ENCODE results near the gene DUSP8.
"Not testable (repeated sequence)": the region's sequence is repeated elsewhere in the genome, so short reads cannot be mapped to it uniquely, and the experiment has no call there.

DUSP8 gene, protein sequence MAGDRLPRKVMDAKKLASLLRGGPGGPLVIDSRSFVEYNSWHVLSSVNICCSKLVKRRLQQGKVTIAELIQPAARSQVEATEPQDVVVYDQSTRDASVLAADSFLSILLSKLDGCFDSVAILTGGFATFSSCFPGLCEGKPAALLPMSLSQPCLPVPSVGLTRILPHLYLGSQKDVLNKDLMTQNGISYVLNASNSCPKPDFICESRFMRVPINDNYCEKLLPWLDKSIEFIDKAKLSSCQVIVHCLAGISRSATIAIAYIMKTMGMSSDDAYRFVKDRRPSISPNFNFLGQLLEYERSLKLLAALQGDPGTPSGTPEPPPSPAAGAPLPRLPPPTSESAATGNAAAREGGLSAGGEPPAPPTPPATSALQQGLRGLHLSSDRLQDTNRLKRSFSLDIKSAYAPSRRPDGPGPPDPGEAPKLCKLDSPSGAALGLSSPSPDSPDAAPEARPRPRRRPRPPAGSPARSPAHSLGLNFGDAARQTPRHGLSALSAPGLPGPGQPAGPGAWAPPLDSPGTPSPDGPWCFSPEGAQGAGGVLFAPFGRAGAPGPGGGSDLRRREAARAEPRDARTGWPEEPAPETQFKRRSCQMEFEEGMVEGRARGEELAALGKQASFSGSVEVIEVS

DNA sequence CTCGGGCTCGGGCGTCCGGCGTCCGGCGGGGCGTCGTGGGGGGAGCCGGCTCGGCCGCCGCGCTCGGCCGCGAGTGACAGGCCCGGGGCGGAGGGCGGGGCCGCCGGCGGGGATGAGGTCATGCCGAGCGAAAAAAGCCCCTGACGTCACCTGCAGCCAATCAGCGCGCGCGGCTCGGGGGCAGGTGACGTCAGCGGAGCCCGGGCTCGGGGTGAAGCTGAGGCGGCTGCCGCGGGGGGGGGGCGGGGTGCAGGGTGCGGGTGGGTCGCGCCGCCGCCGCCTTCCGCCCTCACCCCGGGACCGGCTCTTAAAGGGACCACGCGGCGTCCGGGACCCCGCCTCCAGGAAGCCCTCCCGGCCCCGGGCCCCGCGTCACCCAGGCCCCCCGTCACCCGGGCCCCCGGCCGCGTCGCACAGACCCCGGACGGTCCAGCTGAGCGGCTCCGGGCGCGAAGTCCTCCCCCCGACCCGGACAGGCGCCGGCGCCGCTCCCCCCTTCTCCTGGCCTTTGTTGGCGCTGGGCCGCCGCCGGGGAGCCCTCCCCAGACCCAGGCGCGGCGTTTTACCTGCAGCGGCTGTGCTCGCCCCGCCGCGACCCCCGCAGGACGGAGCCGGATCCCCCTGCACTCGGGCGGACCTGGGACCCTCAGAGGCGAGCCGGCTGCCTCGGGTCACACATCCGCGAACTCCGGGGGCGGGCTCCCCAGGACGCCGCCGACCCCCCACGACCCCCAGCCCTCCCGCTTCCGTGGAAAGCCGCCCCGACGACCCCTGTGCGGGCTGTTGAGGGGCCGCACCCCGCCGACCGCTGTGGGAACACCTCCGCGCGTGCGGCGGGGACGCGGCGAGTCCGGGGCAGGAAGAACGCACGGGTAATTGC is at the start of gene DUSP8:
Gene DUSP8 (minus strand): TSS at position 75 of the 880 bp plus-strand sequence. CDS start 6,445 bp downstream, outside the sequence.
- peak within 1 kb of the TSS; percentile 42 for H3K4me3 ChIP-seq (ENCODE audit: low read depth, low read length)
- peak; percentile 81 for DNase-seq (ENCODE audit: low read depth)
- TF ChIP-seq, protein P1, sequence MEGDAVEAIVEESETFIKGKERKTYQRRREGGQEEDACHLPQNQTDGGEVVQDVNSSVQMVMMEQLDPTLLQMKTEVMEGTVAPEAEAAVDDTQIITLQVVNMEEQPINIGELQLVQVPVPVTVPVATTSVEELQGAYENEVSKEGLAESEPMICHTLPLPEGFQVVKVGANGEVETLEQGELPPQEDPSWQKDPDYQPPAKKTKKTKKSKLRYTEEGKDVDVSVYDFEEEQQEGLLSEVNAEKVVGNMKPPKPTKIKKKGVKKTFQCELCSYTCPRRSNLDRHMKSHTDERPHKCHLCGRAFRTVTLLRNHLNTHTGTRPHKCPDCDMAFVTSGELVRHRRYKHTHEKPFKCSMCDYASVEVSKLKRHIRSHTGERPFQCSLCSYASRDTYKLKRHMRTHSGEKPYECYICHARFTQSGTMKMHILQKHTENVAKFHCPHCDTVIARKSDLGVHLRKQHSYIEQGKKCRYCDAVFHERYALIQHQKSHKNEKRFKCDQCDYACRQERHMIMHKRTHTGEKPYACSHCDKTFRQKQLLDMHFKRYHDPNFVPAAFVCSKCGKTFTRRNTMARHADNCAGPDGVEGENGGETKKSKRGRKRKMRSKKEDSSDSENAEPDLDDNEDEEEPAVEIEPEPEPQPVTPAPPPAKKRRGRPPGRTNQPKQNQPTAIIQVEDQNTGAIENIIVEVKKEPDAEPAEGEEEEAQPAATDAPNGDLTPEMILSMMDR (conservative IDR thresholded peaks at IDR 0.05; ENCODE audit: low read depth, low read length): no peak

DNA sequence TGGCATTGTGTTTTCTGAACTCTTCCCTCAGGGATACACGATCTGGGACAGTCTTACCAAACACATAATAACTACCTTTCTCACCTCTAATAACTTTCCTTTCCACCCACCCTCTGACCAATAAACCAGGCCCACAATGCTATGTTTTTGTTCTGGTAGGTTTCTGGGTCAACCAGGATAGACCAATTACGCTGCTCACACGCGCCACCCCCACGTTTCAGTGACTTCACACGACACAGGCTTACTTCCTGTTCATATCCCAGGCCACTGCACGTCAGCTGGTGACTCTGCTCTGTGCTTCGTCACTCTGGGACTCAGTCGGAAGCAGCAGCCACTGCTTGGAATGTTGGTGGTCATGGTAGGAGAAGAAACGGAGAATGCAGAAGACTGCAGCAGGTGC is 47.4 kb upstream of the DUSP8 start:
- H3K4me3 ChIP-seq (ENCODE audit: low read depth, low read length): no peak overlapping the region
- DNase-seq (ENCODE audit: low read depth): no peak
- TF ChIP-seq, protein P1 (conservative IDR thresholded peaks at IDR 0.05; ENCODE audit: low read depth, low read length): no peak

DNA sequence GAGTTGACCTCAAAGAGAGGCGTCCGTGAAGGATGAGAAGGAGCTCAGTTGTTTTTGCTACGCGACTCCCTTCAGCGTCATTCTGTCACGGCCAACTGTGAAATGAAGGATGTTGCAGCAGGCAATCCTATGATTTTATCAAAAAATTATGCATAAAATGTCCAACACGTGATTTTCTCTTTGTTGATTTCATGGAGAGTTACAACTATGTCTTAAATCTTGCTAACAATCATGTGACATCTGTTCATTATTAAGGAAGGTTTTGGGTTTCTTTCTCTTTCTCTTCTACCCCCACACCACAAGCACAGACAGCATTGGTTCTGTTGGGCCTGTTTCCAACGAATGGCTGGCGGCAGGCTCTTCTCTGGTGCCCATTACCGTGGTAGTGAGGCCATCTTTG is 46.2 kb upstream of the DUSP8 start:
- no peak overlapping the region for H3K4me3 ChIP-seq (ENCODE audit: low read depth, low read length)
- TF ChIP-seq, protein P1 (conservative IDR thresholded peaks at IDR 0.05; ENCODE audit: low read depth, low read length): no peak
- no peak for DNase-seq (ENCODE audit: low read depth)

DNA sequence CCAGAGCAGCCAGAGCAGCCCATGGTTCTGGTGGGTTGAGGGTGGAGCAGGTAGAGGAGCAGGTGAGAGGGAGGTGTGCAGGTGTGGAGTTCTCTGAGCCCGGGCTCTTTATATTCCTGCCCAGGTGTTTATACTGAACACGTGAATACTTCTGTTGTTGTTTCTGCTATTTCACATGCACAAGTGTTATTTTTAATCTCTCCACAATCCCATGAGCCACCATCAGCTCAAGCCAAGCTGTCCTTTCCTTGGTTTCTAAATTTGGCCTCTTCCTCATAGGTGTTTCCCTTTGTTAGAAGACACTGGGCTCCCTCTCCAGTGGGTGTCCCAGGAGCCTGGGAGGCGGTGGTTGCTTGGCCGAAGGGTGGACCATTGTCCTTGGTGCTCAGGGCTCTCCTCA is 36.3 kb upstream of the DUSP8 start, which contains the start of gene KRTAP5-3:
Gene KRTAP5-3 (minus strand): TSS at position 101 of the 400 bp plus-strand sequence. CDS start 78 bp downstream, at position 23.
- TF ChIP-seq, protein P1 (conservative IDR thresholded peaks at IDR 0.05; ENCODE audit: low read depth, low read length): no peak
- DNase-seq (ENCODE audit: low read depth): no peak
- no peak within 1 kb of the TSS for H3K4me3 ChIP-seq (ENCODE audit: low read depth, low read length)

DNA sequence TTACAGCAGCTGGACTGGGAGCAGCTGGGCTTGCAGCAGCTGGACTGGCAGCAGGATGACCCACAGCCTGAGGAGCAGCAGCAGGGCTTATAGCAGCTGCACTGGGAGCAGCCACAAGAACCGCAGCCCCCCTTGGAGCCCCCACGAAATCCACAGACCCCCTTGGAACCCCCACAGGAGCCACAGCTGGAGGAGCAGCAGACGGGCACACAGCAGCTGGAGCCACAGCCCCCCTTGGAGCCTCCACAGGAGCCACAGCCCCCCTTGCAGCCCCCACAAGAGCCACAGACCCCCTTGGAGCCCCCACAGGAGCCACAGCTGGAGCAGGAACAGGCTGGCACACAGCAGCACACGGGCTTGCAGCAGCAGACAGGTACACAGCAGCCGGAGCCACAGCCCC is 35.8 kb upstream of the DUSP8 start:
- DNase-seq (ENCODE audit: low read depth); H3K4me3 ChIP-seq (ENCODE audit: low read depth, low read length): not testable (repeated sequence)

DNA sequence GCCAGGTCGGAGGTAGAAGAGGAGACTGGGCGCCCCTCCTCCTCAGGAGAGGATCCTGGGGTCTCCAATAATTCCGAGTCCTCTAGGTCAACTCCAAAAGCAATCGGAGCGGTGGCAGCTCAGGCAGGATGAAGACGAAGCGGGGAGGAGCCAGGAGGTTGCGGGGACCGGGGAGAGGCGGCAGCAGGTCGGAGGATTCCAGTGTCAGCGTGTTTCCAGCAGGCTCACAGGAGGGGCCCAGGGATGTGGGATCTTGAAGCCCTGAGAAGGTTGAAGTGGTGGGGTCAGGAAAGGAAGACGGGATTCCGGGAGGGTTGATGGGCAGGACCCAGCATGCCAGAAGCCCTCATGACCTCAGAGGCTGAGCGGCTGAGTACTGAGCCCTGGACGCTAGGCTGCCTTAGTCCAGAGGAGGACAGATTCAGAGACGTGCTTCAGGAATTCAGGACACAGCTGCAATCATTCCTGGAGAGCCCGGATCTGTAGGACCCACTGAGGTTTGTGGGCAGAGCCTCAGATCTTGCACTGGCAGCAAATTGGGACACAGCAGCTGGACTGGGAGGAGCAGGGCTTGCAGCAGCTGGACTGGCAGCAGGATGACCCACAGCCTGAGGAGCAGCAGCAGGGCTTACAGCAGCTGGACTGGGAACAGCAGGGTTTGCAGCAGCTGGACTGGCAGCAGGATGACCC is 35.2 kb upstream of the DUSP8 start:
- DNase-seq (ENCODE audit: low read depth): peak; percentile 4

DNA sequence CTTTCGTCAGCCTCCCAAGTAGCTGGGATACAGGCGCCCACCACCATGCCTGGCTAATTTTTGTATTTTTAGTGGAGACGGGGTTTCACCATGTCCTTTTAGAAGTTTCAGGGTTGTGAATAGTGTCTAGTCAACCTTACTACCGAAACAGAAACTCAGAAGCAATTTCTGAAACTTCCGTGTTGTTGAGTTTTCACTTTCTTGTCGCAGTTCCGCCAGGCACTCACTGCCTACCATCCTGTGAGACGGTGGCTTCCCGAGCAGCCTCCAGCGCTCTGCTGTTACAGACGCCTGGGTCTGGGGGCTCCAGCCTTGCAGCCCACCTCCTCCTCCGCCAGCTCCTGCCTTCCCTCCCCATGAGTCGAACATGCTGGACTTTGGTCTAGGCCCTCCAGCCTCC is 33.9 kb upstream of the DUSP8 start:
- H3K4me3 ChIP-seq (ENCODE audit: low read depth, low read length); DNase-seq (ENCODE audit: low read depth): not testable (repeated sequence)

More for the DNA sequence above, 35.2 kb upstream of the DUSP8 start:
- not testable (repeated sequence) for H3K4me3 ChIP-seq (ENCODE audit: low read depth, low read length)

DNA sequence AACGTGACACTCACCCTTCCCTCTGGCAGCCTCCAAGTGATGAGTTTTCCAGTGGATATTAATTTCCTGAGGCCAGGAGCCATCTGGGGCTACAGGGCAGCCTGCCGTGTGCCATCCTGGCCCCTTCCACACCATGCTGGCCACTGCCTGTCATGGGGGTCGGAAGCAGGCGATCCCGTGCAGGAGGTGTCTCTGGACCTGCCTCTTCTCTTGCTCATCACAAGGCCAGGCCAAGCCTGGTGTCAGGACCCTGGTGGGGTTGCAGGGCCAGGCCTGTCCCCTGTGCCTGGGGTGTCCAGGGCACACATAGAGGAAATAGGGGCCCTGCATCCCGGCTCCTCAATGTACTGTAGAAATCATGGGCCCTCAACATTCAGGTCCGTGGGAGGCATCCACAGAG is 32.6 kb upstream of the DUSP8 start:
- no peak overlapping the region for H3K4me3 ChIP-seq (ENCODE audit: low read depth, low read length)
- TF ChIP-seq, protein P1 (conservative IDR thresholded peaks at IDR 0.05; ENCODE audit: low read depth, low read length): no peak
- DNase-seq (ENCODE audit: low read depth): no peak
